GM21390 (cell line): ENCODE measurements around the gene PIP5K1A.

Experiments used
- ATAC-seq: cut with Tn5 transposase; IDR thresholded peaks from one replicate; pipeline ENCODE4 v1.9.1; 2021; ENCODE audit not compliant: unreplicated experiment

PIP5K1A gene

GRCh38 chr1:151287767-151288500, 89.6 kb downstream of the PIP5K1A start:
- no peak for ATAC-seq

GRCh38 chr1:151288502-151288901, 90.2 kb downstream of the PIP5K1A start:
- ATAC-seq = no peak

DNA sequence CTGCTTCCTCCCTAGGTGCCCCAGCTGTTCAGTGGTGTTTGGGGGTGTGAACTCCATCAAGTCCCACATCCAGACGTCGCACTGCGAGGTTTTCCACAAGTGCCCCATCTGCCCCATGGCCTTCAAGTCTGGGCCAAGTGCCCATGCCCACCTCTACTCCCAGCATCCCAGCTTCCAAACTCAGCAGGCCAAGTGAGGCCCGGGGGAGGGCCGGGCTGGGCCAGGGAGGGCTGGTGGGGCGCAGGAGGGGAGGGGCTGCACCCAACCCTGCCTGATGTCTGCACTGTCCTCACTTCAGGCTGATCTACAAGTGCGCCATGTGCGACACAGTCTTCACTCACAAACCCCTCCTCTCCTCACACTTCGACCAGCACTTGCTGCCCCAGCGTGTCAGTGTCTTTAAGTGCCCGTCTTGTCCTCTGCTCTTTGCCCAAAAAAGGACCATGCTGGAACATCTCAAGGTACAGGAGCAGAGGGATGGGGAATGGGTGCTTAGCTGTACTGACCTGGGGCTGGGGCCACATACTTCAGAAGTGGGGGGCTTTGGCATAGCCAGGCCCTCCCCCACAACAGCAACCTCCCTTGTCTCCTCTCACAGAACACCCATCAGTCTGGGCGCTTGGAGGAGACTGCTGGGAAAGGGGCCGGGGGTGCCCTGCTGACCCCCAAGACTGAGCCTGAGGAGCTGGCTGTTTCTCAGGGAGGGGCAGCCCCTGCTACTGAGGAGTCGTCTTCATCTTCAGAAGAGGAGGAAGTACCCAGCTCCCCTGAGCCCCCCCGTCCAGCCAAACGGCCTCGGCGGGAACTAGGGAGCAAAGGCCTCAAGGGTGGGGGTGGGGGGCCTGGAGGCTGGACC, 91.0 kb downstream of the PIP5K1A start:
- no peak for ATAC-seq

GRCh38 chr1:151289991-151290708, 91.8 kb downstream of the PIP5K1A start:
- no peak for ATAC-seq

DNA sequence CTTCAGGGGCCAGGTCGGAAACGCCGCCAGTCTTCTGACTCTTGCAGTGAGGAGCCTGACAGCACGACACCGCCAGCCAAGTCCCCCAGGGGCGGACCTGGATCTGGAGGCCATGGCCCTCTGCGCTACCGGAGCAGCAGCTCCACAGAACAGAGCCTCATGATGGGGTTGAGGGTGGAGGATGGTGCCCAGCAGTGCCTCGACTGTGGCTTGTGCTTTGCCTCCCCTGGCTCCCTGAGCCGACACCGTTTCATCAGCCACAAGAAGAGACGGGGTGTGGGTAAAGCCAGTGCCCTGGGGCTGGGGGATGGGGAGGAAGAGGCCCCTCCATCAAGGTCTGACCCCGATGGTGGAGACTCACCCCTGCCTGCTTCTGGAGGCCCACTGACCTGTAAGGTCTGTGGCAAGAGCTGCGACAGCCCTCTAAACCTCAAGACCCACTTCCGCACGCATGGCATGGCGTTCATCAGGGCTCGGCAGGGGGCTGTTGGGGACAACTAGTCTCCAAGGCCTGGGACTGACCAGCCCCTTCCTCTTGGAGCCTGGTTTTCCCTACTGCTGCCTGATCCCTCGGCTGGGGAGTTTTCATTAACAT, 92.5 kb downstream of the PIP5K1A start:
- ATAC-seq = no peak

DNA sequence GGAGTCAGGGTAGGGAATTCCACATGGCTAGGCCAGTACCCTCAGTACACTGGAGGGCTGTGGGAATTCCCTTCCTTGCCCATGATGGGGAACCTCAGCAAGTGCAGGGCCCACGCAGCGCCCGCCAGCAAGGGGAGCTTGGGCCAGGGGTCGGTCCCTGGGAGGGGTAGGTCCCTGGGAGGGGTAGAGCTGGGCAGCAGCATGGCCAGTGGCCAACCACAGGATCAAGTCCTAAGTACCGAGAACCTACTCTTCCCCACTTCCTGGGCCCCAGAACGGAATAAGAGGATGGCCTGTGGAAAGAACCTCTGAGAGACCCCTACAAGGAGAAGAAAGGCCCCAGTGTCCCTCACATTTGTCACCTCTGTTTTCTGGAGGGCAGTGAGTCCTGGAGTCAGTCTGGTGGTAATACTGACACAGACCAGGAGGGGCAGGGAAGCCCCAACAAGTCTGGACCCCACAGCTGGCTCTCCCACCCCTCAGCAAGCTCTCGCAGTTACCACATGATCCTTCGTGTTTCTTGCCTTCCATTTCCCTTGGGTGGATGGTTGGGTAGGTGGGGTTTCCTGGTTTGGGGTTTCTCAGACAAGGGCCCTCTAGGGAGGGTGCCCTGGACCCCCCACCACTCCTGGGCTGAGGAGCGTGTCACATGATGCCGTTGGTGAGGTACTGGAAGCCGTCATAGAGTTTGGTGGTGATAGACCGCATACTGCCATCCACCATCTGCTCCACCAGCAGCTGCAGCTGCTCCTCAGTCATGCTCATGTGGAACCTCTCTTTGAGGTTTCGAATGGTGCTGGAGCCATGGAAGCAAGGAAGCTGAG, 94.1 kb downstream of the PIP5K1A start:
- ATAC-seq = no peak

DNA sequence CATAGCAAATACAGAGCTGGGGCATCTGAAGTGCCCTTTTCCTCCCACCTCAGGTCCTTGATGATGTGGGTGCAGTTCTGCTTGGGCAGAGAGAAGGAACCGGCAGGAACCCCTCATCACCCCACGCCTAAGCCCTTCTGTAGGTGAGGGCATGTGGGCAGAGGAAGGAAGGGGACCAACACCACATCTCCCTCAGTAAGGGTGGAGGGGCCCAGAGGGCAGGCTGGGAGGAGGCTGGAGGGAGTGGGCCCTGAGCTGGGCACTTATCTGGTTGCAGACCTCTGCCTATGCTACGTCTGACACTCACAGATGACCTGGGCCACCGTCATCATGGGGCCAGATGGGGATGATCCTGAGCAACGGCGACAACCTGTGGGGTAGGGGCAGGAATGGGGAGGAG, 94.7 kb downstream of the PIP5K1A start:
- no peak for ATAC-seq

DNA sequence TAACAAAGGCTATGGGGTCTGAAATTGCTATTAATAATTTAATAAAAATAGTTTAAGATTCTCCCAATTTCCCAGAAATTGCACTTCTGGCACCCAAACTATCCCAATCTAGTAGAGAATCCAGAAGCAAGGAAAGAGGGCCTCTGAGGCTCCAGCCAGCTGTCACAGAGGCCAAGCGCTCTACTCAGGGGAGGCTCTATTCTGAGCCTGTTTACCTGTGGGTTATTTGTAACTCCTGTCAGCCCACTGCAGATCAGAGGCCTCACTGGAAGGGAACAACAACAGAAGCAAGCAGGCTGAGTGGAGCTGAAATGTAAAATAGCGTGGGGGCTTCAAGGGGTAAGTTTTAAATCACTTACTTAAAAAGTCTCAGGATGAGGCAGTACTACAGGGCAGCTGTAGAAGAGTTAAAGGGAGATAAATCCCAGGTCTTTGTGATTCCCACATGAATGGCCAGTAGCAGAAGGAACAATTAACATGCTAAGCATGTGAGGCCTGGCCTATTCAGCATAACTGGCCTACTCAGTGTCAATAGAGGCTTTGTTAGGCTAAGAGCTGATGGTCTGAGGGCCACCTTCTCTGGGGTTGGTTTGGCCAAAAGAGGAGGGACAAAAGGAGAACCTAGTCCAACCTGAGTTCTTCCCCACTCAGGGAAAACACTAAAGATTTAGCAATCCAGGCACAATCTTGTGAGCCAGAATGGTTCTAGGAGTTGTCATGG, 96.5 kb downstream of the PIP5K1A start:
- no peak for ATAC-seq
